Smooth muscle cell (in vitro differentiated cells): Measurements from ENCODE around the gene LRRC8C. TPM values are rescaled to one million over a fixed set of nuclear protein-coding genes. Genes with fewer than 3 reads are reported as not detected.
"Not testable (repeated sequence)": the region's sequence is repeated elsewhere in the genome, so short reads cannot be mapped to it uniquely, and the experiment has no call there.

ENCODE experiments used
- DNase-seq: peaks from one replicate; lab custom pipeline; 2025; ENCODE audit not compliant: unreplicated experiment; lab: John Stamatoyannopoulos, UW
- H2AFZ ChIP-seq: fragments of 200-600 bp; sonication (generic); 2 replicates; pipeline ENCODE4 v1.6.0; 2016; ENCODE audit warnings: antibody characterized with exemption, low read depth, mild to moderate bottlenecking
- H3F3A ChIP-seq: fragments of 200-600 bp; sonication (generic); 2 replicates; pipeline ENCODE4 v1.6.0; 2017; ENCODE audit warnings: antibody characterized with exemption, low read depth
- H3K27ac ChIP-seq: fragments of 200-600 bp; sonication (generic); 2 replicates; pipeline ENCODE4 v1.5.1; 2016; ENCODE audit warnings: low read depth, mild to moderate bottlenecking
- H3K27me3 ChIP-seq: fragments of 200-600 bp; sonication (generic); 2 replicates; pipeline ENCODE4 v1.6.1; 2016; ENCODE audit warnings: low read depth, mild to moderate bottlenecking
- H3K36me3 ChIP-seq: fragments of 200-600 bp; sonication (generic); 2 replicates; pipeline ENCODE4 v1.5.1; 2016; ENCODE audit warnings: low read depth
- H3K4me1 ChIP-seq: fragments of 200-600 bp; sonication (generic); 2 replicates; pipeline ENCODE4 v1.5.1; 2016; ENCODE audit warnings: low read depth
- H3K4me2 ChIP-seq: fragments of 200-600 bp; sonication (generic); 2 replicates; pipeline ENCODE4 v1.6.0; 2016; ENCODE audit warnings: mild to moderate bottlenecking
- H3K4me3 ChIP-seq: fragments of 200-600 bp; sonication (generic); 2 replicates; pipeline ENCODE4 v1.5.1; 2016; ENCODE audit warnings: mild to moderate bottlenecking
- H3K79me2 ChIP-seq: fragments of 200-600 bp; sonication (generic); 2 replicates; pipeline ENCODE4 v1.6.0; 2016; ENCODE audit warnings: low read depth, mild to moderate bottlenecking
- H3K9ac ChIP-seq: fragments of 200-600 bp; sonication (generic); 2 replicates; pipeline ENCODE4 v1.6.0; 2016; ENCODE audit warnings: low read depth
- H3K9me3 ChIP-seq: fragments of 200-600 bp; sonication (generic); replicated peaks from 2 replicates; pipeline ENCODE4 v1.5.1; 2016; ENCODE audit warnings: low read depth
- H4K20me1 ChIP-seq: fragments of 200-600 bp; sonication (generic); 2 replicates; pipeline ENCODE4 v1.6.0; 2016; ENCODE audit warnings: low read depth
- WGBS: methylation state at CpG from one replicate; pipeline ENCODE4 v1.1.7; 2016; ENCODE audit warnings: low lambda C conversion rate; 5-methylcytosine and 5-hydroxymethylcytosine counted together
- polyA plus RNA-seq: library from polyadenylated mRNA; unstranded; fragments of >200 nt; fragmentation: Nextera tagmentation; extraction: Ambion mirVana; gene quantifications from 2 replicates; pipeline ENCODE4 v1.2.1, GENCODE V29; 2016
- total RNA-seq: library from RNA; depleted of rRNA; stranded (reverse); fragments of >200 nt; gene quantifications from 2 replicates; pipeline ENCODE4 v1.2.3, GENCODE V29; 2014
- TF ChIP-seq, protein P1 (sequence below): fragments of 200-600 bp; sonication (generic); IDR thresholded peaks from 2 replicates; pipeline ENCODE4 v1.5.1; 2017; ENCODE audit warnings: borderline replicate concordance, mild to moderate bottlenecking, antibody characterized with exemption; ENCODE audit not compliant: insufficient read depth, poor library complexity, severe bottlenecking

LRRC8C gene
- total and polyA plus RNA-seq, 2 experiments from 2014 or later, result 2.2 to 7.2 TPM

DNA sequence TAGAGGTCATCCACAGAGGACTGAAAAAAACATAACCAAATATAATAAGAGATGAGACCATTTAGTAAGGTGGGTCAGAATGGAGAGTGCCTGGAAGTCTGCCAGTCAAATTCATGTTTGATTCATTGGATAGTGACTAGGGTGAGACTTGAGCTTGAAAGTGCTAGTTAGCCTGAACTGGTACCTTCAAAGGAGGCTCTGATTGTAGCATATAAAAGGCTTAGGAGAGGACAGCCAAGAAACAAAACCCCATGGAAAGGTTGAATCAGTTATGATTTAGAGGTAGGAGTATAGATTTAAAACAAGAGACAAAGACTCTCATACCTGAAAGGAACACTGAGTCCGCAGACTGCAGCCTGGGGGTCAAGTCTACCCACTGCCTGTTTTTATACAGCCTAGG, 44.4 kb upstream of the LRRC8C start:
- H3K4me3 ChIP-seq, result no peak overlapping the region
- peaks cover 10% of the 10 kb centered on the region for H3K4me1 ChIP-seq
- H3K27me3 ChIP-seq, result no peaks in the 10 kb centered on the region
- H3K9ac ChIP-seq, result no peak overlapping the region
- H4K20me1 ChIP-seq, result no peaks in the 10 kb centered on the region
- no peaks in the 10 kb centered on the region for H3K36me3 ChIP-seq
- H3K4me2 ChIP-seq, result no peak overlapping the region
- H3K9me3 ChIP-seq, result no peaks in the 10 kb centered on the region
- H3K79me2 ChIP-seq, result no peaks in the 10 kb centered on the region
- no peak overlapping the region for H3K27ac ChIP-seq
- DNase-seq, result no peak
- 100% methylated on average over 1 of the region's 1 CpG for WGBS
- TF ChIP-seq, protein P1, sequence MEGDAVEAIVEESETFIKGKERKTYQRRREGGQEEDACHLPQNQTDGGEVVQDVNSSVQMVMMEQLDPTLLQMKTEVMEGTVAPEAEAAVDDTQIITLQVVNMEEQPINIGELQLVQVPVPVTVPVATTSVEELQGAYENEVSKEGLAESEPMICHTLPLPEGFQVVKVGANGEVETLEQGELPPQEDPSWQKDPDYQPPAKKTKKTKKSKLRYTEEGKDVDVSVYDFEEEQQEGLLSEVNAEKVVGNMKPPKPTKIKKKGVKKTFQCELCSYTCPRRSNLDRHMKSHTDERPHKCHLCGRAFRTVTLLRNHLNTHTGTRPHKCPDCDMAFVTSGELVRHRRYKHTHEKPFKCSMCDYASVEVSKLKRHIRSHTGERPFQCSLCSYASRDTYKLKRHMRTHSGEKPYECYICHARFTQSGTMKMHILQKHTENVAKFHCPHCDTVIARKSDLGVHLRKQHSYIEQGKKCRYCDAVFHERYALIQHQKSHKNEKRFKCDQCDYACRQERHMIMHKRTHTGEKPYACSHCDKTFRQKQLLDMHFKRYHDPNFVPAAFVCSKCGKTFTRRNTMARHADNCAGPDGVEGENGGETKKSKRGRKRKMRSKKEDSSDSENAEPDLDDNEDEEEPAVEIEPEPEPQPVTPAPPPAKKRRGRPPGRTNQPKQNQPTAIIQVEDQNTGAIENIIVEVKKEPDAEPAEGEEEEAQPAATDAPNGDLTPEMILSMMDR, result no peak
- H2AFZ ChIP-seq, result no peak overlapping the region
- no peaks in the 10 kb centered on the region for H3F3A ChIP-seq

DNA sequence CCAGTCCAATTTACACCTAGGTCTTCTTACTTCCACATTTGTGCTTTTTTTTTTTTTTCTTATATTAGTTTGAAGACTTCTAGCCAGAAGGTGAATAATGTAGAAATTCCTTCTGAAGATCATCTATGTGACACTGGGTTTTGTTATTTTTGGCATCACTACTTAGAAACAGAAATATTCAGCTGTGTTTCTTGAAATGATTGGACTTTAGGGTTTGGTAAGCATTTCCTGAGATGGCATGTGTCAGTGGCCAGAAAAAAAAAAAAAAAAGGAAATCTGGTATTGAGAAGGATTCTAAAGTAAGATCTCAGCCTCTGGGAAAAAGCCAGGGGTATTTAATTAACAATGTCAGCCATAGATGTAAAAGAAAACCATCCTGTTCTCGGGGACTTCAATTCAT, 43.4 kb upstream of the LRRC8C start:
- no peaks in the 10 kb centered on the region for H3K36me3 ChIP-seq
- H3K4me1 ChIP-seq, result peaks cover 10% of the 10 kb centered on the region
- no peaks in the 10 kb centered on the region for H3K9me3 ChIP-seq
- no peaks in the 10 kb centered on the region for H3F3A ChIP-seq
- TF ChIP-seq, protein P1, result no peak
- no peak overlapping the region for H3K4me2 ChIP-seq
- H3K79me2 ChIP-seq, result no peaks in the 10 kb centered on the region
- no peak overlapping the region for H3K27ac ChIP-seq
- WGBS, result 87% methylated on average over 1 of the region's 1 CpG
- no peak overlapping the region for H3K4me3 ChIP-seq
- H2AFZ ChIP-seq, result no peak overlapping the region
- no peak overlapping the region for H3K9ac ChIP-seq
- no peaks in the 10 kb centered on the region for H3K27me3 ChIP-seq
- DNase-seq, result no peak
- H4K20me1 ChIP-seq, result no peaks in the 10 kb centered on the region

DNA sequence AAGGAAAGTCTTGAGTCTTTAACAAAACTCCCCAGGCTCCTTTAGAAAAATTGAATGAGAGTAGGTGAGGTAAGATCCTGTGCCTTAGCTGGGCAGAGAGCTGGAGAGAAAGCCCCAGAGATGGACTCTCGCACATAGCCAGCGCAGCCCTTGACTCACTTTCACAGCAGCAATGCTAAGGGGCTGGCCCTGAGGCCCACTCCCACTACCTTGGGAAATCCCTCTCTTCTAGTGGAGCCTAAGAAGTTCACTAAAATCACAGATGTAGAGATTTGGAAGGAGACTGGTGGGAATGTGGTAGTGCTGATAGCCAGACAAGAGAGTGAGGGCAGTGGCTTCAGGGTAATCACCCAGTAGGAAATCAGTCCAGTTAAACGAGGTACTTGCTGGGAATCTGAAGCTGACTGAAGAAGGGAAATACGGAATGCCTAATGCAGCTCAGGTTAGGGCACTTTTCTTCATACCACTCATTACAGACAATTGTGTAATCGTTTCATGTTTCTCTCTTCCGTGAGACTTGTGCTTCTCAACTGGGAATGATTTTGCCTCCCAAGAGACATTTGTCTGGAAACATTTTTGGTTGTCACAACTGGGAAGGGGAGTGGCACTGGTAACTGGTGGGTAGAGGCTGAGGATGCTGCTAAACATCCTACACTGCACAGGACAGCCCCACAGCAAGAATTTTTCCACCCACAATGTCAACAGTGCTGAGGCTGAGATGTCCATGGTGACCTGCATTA, 42.4 kb upstream of the LRRC8C start:
- peaks cover 10% of the 10 kb centered on the region for H3K4me1 ChIP-seq
- no peak for DNase-seq
- no peak overlapping the region for H3K9ac ChIP-seq
- H3K9me3 ChIP-seq, result no peaks in the 10 kb centered on the region
- H3K36me3 ChIP-seq, result no peaks in the 10 kb centered on the region
- H3F3A ChIP-seq, result no peaks in the 10 kb centered on the region
- H3K4me2 ChIP-seq, result no peak overlapping the region
- 61% methylated on average over 6 of the region's 6 CpGs for WGBS
- no peaks in the 10 kb centered on the region for H4K20me1 ChIP-seq
- no peaks in the 10 kb centered on the region for H3K79me2 ChIP-seq
- no peak overlapping the region for H3K27ac ChIP-seq
- H2AFZ ChIP-seq, result no peak overlapping the region
- H3K4me3 ChIP-seq, result no peak overlapping the region
- H3K27me3 ChIP-seq, result no peaks in the 10 kb centered on the region
- TF ChIP-seq, protein P1, result no peak

DNA sequence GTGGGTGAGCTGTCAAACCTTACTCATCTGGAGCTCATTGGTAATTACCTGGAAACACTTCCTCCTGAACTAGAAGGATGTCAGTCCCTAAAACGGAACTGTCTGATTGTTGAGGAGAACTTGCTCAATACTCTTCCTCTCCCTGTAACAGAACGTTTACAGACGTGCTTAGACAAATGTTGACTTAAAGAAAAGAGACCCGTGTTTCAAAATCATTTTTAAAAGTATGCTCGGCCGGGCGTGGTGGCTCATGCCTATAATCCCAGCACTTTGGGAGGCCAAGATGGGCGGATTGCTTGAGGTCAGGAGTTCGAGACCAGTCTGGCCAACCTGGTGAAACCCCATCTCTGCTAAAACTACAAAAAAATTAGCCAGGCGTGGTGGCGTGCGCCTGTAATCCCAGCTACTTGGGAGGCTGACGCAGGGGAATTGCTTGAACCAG, 40.0 kb upstream of the LRRC8C start:
- WGBS, result 96% methylated on average over 13 of the region's 13 CpGs
- not testable (repeated sequence) for DNase-seq, H3K79me2 ChIP-seq, H3K4me3 ChIP-seq, H3K9me3 ChIP-seq, H3K27me3 ChIP-seq, H4K20me1 ChIP-seq, H3F3A ChIP-seq, H3K4me2 ChIP-seq, H3K4me1 ChIP-seq, H2AFZ ChIP-seq, H3K27ac ChIP-seq, H3K36me3 ChIP-seq, H3K9ac ChIP-seq
